K562 (cell line): ENCODE measurements around the gene MAN1B1. TPM values are rescaled to one million over a fixed set of nuclear protein-coding genes. Genes with fewer than 3 reads are reported as not detected.

Source experiments
- ETV6 ChIP-seq, 3 experiments: fragments of 150-350 bp in 1 of 3; sonication (generic) in 1 of 3; formaldehyde crosslinking in 1 of 3; IDR thresholded peaks; 2 replicates each; pipeline versions ENCODE4 v1.6.1 to v1.8.0; 2014 to 2022; ENCODE audit warnings: borderline replicate concordance in 2 of 3, low read depth in 2 of 3, antibody characterized with exemption in 1 of 3, low read length in 1 of 3, mild to moderate bottlenecking in 1 of 3, missing genetic modification reagents in 1 of 3
- L3MBTL2 ChIP-seq: fragments of 450-650 bp; IDR thresholded peaks from 2 replicates; pipeline ENCODE4 v1.6.1; 2016; ENCODE audit warnings: mild to moderate bottlenecking, moderate library complexity
- PCBP1 ChIP-seq: fragments of 200-400 bp; formaldehyde crosslinking; IDR thresholded peaks from 2 replicates; pipeline ENCODE4 v1.6.1; 2018; ENCODE audit warnings: mild to moderate bottlenecking, low read depth, low read length; ENCODE audit not compliant: poor library complexity, severe bottlenecking
- SAFB ChIP-seq: fragments of 200-400 bp; formaldehyde crosslinking; IDR thresholded peaks from 2 replicates; pipeline ENCODE4 v1.6.1; 2017; ENCODE audit warnings: low read depth, low read length, borderline replicate concordance
- ZNF551 ChIP-seq: fragments of 250-450 bp; sonication (Bioruptor Pico); IDR thresholded peaks from 2 replicates; pipeline ENCODE4 v1.5.0; 2021; ENCODE audit warnings: mild to moderate bottlenecking, moderate library complexity
- polyA plus RNA-seq, 8 experiments: library from polyadenylated mRNA; depleted of rRNA in 4 of 8; stranded (reverse) in 5 of 8; unstranded in 3 of 8; fragments of >200 nt; fragmentation: Nextera tagmentation in 2 of 8; fragmentation: Illumina TruSeq in 1 of 8; extraction: Ambion mirVana in 2 of 8; extraction: Trizol in 1 of 8; gene quantifications; 2 replicates each; pipeline versions ENCODE4 v1.2.1 to v1.2.3, GENCODE V29; 2011 to 2014; ENCODE audit warnings: inconsistent platforms in 1 of 8, missing spikeins in 1 of 8
- total RNA-seq, 7 experiments: library from RNA; depleted of rRNA in 6 of 7; stranded (reverse); fragments of >200 nt in 6 of 7; fragmentation: Illumina TruSeq in 2 of 7; extraction: Trizol in 2 of 7; gene quantifications; 2 replicates each; pipeline versions ENCODE4 v1.2.1 to v1.2.3, GENCODE V29; 2011 to 2021; ENCODE audit warnings: low replicate concordance in 1 of 7
- TF ChIP-seq, protein P1 (sequence below): fragments of 450-650 bp; IDR thresholded peaks from 2 replicates; pipeline ENCODE4 v1.6.1; 2016; ENCODE audit warnings: mild to moderate bottlenecking, moderate library complexity
- TF ChIP-seq, protein P2 (sequence below): sonication (generic); formaldehyde crosslinking; IDR thresholded peaks from 2 replicates; pipeline ENCODE4 v1.8.0; 2022; ENCODE audit warnings: mild to moderate bottlenecking, missing genetic modification reagents

Gene MAN1B1
- total and polyA plus RNA-seq, 9 of the 15 experiments (the other 6 are each of a cell fraction or from before 2014, with no cell fraction given), result 0.55 to 36.6 (median 27.3) TPM

DNA sequence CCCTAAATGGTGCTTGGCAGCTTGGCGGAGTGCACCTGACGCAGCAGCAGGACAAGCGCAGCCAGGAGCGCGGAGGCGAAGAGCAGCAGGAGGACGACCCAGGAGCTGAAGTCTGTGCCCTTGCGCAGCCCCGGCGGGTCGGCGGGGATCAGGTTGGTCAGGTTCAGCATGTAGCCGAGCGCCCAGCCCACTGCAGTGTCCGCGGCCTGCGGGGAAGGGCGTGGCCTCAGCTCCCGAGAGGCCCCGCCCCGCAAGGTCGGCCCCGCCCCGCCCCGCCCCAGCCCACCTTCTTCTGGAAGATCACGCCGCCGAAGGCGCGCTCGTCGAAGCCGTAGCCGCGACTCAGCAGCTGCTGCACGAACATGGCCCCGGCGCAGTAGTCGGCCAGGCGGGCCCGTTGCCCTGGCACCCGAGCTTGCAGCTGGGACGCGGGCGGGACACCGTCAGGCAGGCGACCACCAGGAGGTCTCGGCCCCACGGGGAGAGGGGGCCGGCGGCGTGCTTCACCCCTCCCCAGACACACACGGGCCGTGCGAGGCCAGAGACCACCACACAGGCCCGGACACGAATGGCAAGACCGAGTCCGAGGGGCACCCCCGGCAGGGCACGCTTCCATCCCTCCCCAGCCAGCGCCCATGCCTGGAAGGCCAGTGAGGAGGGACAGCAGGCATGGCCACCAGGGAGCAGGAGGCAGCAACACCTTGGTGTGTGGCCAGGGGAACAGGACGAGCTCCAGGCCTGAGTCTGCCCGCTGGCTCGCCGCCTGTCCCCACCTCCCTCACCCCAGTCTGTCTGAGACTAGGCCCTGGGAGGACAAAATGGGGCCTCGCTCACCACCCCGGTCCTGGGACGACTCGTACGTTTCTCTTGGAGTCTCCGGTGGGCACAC, 37.9 kb upstream of the MAN1B1 start (continued):
- TF ChIP-seq, protein P1, sequence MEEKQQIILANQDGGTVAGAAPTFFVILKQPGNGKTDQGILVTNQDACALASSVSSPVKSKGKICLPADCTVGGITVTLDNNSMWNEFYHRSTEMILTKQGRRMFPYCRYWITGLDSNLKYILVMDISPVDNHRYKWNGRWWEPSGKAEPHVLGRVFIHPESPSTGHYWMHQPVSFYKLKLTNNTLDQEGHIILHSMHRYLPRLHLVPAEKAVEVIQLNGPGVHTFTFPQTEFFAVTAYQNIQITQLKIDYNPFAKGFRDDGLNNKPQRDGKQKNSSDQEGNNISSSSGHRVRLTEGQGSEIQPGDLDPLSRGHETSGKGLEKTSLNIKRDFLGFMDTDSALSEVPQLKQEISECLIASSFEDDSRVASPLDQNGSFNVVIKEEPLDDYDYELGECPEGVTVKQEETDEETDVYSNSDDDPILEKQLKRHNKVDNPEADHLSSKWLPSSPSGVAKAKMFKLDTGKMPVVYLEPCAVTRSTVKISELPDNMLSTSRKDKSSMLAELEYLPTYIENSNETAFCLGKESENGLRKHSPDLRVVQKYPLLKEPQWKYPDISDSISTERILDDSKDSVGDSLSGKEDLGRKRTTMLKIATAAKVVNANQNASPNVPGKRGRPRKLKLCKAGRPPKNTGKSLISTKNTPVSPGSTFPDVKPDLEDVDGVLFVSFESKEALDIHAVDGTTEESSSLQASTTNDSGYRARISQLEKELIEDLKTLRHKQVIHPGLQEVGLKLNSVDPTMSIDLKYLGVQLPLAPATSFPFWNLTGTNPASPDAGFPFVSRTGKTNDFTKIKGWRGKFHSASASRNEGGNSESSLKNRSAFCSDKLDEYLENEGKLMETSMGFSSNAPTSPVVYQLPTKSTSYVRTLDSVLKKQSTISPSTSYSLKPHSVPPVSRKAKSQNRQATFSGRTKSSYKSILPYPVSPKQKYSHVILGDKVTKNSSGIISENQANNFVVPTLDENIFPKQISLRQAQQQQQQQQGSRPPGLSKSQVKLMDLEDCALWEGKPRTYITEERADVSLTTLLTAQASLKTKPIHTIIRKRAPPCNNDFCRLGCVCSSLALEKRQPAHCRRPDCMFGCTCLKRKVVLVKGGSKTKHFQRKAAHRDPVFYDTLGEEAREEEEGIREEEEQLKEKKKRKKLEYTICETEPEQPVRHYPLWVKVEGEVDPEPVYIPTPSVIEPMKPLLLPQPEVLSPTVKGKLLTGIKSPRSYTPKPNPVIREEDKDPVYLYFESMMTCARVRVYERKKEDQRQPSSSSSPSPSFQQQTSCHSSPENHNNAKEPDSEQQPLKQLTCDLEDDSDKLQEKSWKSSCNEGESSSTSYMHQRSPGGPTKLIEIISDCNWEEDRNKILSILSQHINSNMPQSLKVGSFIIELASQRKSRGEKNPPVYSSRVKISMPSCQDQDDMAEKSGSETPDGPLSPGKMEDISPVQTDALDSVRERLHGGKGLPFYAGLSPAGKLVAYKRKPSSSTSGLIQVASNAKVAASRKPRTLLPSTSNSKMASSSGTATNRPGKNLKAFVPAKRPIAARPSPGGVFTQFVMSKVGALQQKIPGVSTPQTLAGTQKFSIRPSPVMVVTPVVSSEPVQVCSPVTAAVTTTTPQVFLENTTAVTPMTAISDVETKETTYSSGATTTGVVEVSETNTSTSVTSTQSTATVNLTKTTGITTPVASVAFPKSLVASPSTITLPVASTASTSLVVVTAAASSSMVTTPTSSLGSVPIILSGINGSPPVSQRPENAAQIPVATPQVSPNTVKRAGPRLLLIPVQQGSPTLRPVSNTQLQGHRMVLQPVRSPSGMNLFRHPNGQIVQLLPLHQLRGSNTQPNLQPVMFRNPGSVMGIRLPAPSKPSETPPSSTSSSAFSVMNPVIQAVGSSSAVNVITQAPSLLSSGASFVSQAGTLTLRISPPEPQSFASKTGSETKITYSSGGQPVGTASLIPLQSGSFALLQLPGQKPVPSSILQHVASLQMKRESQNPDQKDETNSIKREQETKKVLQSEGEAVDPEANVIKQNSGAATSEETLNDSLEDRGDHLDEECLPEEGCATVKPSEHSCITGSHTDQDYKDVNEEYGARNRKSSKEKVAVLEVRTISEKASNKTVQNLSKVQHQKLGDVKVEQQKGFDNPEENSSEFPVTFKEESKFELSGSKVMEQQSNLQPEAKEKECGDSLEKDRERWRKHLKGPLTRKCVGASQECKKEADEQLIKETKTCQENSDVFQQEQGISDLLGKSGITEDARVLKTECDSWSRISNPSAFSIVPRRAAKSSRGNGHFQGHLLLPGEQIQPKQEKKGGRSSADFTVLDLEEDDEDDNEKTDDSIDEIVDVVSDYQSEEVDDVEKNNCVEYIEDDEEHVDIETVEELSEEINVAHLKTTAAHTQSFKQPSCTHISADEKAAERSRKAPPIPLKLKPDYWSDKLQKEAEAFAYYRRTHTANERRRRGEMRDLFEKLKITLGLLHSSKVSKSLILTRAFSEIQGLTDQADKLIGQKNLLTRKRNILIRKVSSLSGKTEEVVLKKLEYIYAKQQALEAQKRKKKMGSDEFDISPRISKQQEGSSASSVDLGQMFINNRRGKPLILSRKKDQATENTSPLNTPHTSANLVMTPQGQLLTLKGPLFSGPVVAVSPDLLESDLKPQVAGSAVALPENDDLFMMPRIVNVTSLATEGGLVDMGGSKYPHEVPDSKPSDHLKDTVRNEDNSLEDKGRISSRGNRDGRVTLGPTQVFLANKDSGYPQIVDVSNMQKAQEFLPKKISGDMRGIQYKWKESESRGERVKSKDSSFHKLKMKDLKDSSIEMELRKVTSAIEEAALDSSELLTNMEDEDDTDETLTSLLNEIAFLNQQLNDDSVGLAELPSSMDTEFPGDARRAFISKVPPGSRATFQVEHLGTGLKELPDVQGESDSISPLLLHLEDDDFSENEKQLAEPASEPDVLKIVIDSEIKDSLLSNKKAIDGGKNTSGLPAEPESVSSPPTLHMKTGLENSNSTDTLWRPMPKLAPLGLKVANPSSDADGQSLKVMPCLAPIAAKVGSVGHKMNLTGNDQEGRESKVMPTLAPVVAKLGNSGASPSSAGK, result peak; percentile 61; the same call in 1 of the 2 replicates
- peak; percentile 94 for TF ChIP-seq PCBP1
- TF ChIP-seq ZNF551 (CRISPR knock-in tag), result no peak
- TF ChIP-seq SAFB, result 0 out of 2 replicates have a peak, but pooled peaks have one; percentile 28
- peak; percentile 80 for TF ChIP-seq L3MBTL2
- TF ChIP-seq, protein P2, sequence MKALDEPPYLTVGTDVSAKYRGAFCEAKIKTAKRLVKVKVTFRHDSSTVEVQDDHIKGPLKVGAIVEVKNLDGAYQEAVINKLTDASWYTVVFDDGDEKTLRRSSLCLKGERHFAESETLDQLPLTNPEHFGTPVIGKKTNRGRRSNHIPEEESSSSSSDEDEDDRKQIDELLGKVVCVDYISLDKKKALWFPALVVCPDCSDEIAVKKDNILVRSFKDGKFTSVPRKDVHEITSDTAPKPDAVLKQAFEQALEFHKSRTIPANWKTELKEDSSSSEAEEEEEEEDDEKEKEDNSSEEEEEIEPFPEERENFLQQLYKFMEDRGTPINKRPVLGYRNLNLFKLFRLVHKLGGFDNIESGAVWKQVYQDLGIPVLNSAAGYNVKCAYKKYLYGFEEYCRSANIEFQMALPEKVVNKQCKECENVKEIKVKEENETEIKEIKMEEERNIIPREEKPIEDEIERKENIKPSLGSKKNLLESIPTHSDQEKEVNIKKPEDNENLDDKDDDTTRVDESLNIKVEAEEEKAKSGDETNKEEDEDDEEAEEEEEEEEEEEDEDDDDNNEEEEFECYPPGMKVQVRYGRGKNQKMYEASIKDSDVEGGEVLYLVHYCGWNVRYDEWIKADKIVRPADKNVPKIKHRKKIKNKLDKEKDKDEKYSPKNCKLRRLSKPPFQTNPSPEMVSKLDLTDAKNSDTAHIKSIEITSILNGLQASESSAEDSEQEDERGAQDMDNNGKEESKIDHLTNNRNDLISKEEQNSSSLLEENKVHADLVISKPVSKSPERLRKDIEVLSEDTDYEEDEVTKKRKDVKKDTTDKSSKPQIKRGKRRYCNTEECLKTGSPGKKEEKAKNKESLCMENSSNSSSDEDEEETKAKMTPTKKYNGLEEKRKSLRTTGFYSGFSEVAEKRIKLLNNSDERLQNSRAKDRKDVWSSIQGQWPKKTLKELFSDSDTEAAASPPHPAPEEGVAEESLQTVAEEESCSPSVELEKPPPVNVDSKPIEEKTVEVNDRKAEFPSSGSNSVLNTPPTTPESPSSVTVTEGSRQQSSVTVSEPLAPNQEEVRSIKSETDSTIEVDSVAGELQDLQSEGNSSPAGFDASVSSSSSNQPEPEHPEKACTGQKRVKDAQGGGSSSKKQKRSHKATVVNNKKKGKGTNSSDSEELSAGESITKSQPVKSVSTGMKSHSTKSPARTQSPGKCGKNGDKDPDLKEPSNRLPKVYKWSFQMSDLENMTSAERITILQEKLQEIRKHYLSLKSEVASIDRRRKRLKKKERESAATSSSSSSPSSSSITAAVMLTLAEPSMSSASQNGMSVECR (CRISPR knock-in tag), result no peak; the same call in 1 of the 2 replicates
- no peak for TF ChIP-seq ETV6 (IDR thresholded peaks at IDR 0.05; ENCODE audit: borderline replicate concordance in 1 of 2, low read depth in 2 of 2, low read length in 1 of 2)
- TF ChIP-seq ETV6 (CRISPR knock-in tag; IDR thresholded peaks at IDR 0.05; ENCODE audit: borderline replicate concordance), result no peak
